K562 (cell line): Measurements from ENCODE around the gene PNPLA7. TPM values are rescaled to one million over a fixed set of nuclear protein-coding genes. Genes with fewer than 3 reads are reported as not detected.

ENCODE experiments used
- CSDE1 ChIP-seq, 2 experiments: fragments of 450-650 bp; IDR thresholded peaks; 2 replicates each; pipeline ENCODE4 v1.6.1; 2016; ENCODE audit warnings: mild to moderate bottlenecking in 1 of 2
- KDM1A ChIP-seq, 2 experiments: fragments of 450-650 bp; IDR thresholded peaks; 2 replicates each; pipeline ENCODE4 v1.6.1; 2016; ENCODE audit warnings: mild to moderate bottlenecking in 2 of 2
- MEF2D ChIP-seq: conservative IDR thresholded peaks from 2 replicates; pipeline ENCODE4 v1.6.1; 2016; ENCODE audit warnings: low read depth, missing genetic modification characterization, missing compliant biosample characterization
- NCOA1 ChIP-seq: fragments of 450-650 bp; IDR thresholded peaks from 2 replicates; pipeline ENCODE4 v1.6.1; 2016; ENCODE audit warnings: low read depth
- NR3C1 ChIP-seq: sonication (generic); formaldehyde crosslinking; IDR thresholded peaks from 2 replicates; pipeline ENCODE4 v1.8.1; 2022; ENCODE audit warnings: missing genetic modification reagents
- POLR2A ChIP-seq: fragments of 450-650 bp; conservative IDR thresholded peaks from 2 replicates; pipeline ENCODE4 v1.6.1; 2016
- PRPF4 ChIP-seq: fragments of 200-400 bp; formaldehyde crosslinking; IDR thresholded peaks from one replicate; pipeline ENCODE4 v1.6.1; 2017; ENCODE audit warnings: low read length, low read depth, mild to moderate bottlenecking; ENCODE audit not compliant: insufficient read depth, poor library complexity, severe bottlenecking
- RHOXF2B ChIP-seq: fragments of 250-450 bp; sonication (Bioruptor Pico); conservative IDR thresholded peaks from 2 replicates; pipeline ENCODE4 v1.5.1; 2021
- SMAD2 ChIP-seq: fragments of 150-350 bp; IDR thresholded peaks from 2 replicates; pipeline ENCODE4 v1.6.1; 2014; ENCODE audit warnings: low read depth, mild to moderate bottlenecking, low read length
- SP1 ChIP-seq: sonication (generic); formaldehyde crosslinking; IDR thresholded peaks from 2 replicates; pipeline ENCODE4 v1.8.1; 2022; ENCODE audit warnings: mild to moderate bottlenecking, missing genetic modification reagents
- ZBTB12 ChIP-seq: fragments of 250-450 bp; sonication (Bioruptor Pico); IDR thresholded peaks from 2 replicates; pipeline ENCODE4 v1.4.0; 2020
- ZNF707 ChIP-seq: fragments of 250-450 bp; sonication (Bioruptor Pico); conservative IDR thresholded peaks from 2 replicates; pipeline ENCODE4 v1.8.0; 2022; ENCODE audit warnings: inconsistent platforms, mild to moderate bottlenecking, moderate library complexity
- ZNF76 ChIP-seq: fragments of 250-450 bp; sonication (Bioruptor Pico); IDR thresholded peaks from 2 replicates; pipeline ENCODE4 v1.4.0; 2020; ENCODE audit warnings: mild to moderate bottlenecking, moderate library complexity, borderline replicate concordance
- ZNF780A ChIP-seq: fragments of 250-450 bp; sonication (Bioruptor Pico); IDR thresholded peaks from 2 replicates; pipeline ENCODE4 v1.5.0; 2021; ENCODE audit warnings: mild to moderate bottlenecking
- polyA plus RNA-seq, 8 experiments: library from polyadenylated mRNA; depleted of rRNA in 4 of 8; stranded (reverse) in 5 of 8; unstranded in 3 of 8; fragments of >200 nt; fragmentation: Nextera tagmentation in 2 of 8; fragmentation: Illumina TruSeq in 1 of 8; extraction: Ambion mirVana in 2 of 8; extraction: Trizol in 1 of 8; gene quantifications; 2 replicates each; pipeline versions ENCODE4 v1.2.1 to v1.2.3, GENCODE V29; 2011 to 2014; ENCODE audit warnings: inconsistent platforms in 1 of 8, missing spikeins in 1 of 8
- total RNA-seq, 7 experiments: library from RNA; depleted of rRNA in 6 of 7; stranded (reverse); fragments of >200 nt in 6 of 7; fragmentation: Illumina TruSeq in 2 of 7; extraction: Trizol in 2 of 7; gene quantifications; 2 replicates each; pipeline versions ENCODE4 v1.2.1 to v1.2.3, GENCODE V29; 2011 to 2021; ENCODE audit warnings: low replicate concordance in 1 of 7
- TF ChIP-seq, protein P1 (sequence below), 2 experiments: fragments of 450-650 bp; IDR thresholded peaks; 2 replicates each; pipeline ENCODE4 v1.6.1; 2016; ENCODE audit warnings: mild to moderate bottlenecking in 2 of 2, borderline replicate concordance in 1 of 2, low read depth in 1 of 2, moderate library complexity in 1 of 2
- TF ChIP-seq, protein P2 (sequence below): fragments of 250-450 bp; sonication (Bioruptor Pico); IDR thresholded peaks from 2 replicates; pipeline ENCODE4 v1.5.0; 2020; ENCODE audit warnings: mild to moderate bottlenecking
- TF ChIP-seq, protein P3 (sequence below), 2 experiments: fragments of 450-650 bp in 1 of 2; sonication (generic) in 1 of 2; formaldehyde crosslinking; conservative IDR thresholded peaks; 2 replicates each; pipeline versions ENCODE4 v1.4.0 to v1.8.1; 2020 to 2022; ENCODE audit warnings: mild to moderate bottlenecking in 1 of 2, missing genetic modification reagents in 1 of 2

The PNPLA7 gene
- total and polyA plus RNA-seq, 9 of the 15 experiments (the other 6 are each of a cell fraction or from before 2014, with no cell fraction given) = 0.01 to 0.85 (median 0.19) TPM; not detected in 1

GRCh38 chr9:137578518-137579258 is 28.5 kb upstream of the PNPLA7 start, which contains the start of gene DPH7 (continued):
- TF ChIP-seq, protein P1, sequence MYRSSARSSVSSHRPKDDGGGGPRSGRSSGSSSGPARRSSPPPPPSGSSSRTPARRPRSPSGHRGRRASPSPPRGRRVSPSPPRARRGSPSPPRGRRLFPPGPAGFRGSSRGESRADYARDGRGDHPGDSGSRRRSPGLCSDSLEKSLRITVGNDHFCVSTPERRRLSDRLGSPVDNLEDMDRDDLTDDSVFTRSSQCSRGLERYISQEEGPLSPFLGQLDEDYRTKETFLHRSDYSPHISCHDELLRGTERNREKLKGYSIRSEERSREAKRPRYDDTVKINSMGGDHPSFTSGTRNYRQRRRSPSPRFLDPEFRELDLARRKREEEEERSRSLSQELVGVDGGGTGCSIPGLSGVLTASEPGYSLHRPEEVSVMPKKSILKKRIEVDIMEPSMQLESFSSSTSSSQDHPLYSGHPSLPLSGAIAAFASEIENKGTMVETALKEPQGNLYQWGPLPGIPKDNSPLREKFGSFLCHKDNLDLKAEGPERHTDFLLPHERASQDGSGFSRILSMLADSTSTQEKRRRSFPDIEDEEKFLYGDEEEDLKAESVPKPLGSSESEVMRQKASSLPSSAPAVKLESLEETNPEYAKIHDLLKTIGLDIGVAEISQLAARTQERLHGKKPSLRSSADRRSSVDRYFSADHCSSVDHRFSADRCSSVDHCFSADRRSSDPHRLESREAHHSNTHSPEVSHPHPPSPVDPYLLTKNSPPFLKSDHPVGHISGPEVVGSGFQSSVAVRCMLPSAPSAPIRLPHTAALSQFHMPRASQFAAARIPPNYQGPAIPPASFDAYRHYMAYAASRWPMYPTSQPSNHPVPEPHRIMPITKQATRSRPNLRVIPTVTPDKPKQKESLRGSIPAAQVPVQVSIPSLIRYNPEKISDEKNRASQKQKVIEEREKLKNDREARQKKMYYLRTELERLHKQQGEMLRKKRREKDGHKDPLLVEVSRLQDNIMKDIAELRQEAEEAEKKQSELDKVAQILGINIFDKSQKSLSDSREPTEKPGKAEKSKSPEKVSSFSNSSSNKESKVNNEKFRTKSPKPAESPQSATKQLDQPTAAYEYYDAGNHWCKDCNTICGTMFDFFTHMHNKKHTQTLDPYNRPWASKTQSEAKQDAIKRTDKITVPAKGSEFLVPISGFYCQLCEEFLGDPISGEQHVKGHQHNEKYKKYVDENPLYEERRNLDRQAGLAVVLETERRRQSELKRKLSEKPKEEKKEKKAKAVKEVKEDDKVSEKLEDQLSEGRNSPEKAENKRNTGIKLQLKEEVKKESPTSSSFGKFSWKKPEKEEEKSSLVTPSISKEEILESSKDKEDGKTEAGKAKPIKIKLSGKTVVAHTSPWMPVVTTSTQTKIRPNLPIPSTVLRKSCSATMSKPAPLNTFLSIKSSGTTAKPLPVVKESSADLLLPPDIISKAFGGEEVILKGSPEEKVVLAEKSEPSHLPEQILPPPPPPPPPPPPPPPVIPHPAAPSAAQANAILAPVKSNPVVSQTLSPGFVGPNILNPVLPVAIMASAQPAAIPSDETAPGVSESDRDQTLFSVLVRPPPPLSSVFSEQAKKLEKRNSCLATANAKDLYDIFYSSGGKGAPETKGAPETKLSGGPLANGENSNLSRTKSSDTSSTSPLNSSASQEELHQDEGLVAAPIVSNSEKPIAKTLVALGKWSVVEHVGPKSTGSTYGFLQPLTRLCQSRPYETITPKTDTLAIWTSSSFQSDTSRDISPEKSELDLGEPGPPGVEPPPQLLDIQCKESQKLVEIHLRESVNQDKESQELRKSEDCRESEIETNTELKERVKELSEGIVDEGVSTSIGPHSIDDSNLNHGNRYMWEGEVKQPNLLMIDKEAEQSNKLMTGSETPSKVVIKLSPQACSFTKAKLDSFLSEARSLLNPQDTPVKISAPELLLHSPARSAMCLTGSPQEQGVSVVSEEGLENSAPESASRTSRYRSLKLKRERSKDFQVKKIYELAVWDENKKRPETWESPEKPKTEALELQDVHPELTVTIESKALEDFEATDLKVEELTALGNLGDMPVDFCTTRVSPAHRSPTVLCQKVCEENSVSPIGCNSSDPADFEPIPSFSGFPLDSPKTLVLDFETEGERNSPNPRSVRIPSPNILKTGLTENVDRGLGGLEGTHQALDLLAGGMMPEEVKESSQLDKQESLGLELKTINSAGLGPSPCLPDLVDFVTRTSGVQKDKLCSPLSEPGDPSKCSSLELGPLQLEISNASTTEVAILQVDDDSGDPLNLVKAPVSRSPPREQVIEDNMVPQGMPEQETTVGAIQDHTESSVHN (IDR thresholded peaks at IDR 0.05; ENCODE audit: borderline replicate concordance in 1 of 2, low read depth in 1 of 2) = no peak
- TF ChIP-seq ZBTB12 (peak; percentile 60), POLR2A (peak; percentile 87), PRPF4 (no peak), MEF2D (no peak), RHOXF2B (CRISPR knock-in tag) (no peak), ZNF780A (CRISPR knock-in tag) (no peak), SMAD2 (no peak), ZNF707 (no peak), CSDE1 (IDR thresholded peaks at IDR 0.05) (no peak), SP1 (CRISPR knock-in tag) (peak; percentile 81; the same call in 1 of the 2 replicates), NR3C1 (CRISPR knock-in tag) (no peak), ZNF76 (CRISPR knock-in tag) (0 out of 2 replicates have a peak, but pooled peaks have one; percentile 41), KDM1A (IDR thresholded peaks at IDR 0.05) (no peak), NCOA1 (no peak; the same call in 1 of the 2 replicates)
- TF ChIP-seq, protein P2, sequence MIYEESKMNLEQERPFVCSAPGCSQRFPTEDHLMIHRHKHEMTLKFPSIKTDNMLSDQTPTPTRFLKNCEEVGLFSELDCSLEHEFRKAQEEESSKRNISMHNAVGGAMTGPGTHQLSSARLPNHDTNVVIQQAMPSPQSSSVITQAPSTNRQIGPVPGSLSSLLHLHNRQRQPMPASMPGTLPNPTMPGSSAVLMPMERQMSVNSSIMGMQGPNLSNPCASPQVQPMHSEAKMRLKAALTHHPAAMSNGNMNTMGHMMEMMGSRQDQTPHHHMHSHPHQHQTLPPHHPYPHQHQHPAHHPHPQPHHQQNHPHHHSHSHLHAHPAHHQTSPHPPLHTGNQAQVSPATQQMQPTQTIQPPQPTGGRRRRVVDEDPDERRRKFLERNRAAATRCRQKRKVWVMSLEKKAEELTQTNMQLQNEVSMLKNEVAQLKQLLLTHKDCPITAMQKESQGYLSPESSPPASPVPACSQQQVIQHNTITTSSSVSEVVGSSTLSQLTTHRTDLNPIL (CRISPR knock-in tag) = no peak
- TF ChIP-seq, protein P3, sequence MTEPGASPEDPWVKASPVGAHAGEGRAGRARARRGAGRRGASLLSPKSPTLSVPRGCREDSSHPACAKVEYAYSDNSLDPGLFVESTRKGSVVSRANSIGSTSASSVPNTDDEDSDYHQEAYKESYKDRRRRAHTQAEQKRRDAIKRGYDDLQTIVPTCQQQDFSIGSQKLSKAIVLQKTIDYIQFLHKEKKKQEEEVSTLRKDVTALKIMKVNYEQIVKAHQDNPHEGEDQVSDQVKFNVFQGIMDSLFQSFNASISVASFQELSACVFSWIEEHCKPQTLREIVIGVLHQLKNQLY (CRISPR knock-in tag; conservative IDR thresholded peaks at IDR 0.05) = no peak
